Neural progenitor cell (in vitro differentiated cells): ENCODE measurements around the gene VAV2.

Source experiments
- CTCF ChIP-seq: fragments of 200-600 bp; sonication (generic); IDR thresholded peaks from 2 replicates; pipeline ENCODE4 v1.5.1; 2017; ENCODE audit warnings: antibody characterized with exemption, mild to moderate bottlenecking
- EZH2 ChIP-seq: fragments of 200-600 bp; sonication (generic); IDR thresholded peaks from 2 replicates; pipeline ENCODE4 v1.6.1; 2017; ENCODE audit warnings: antibody characterized with exemption, mild to moderate bottlenecking, moderate library complexity
- EZH2phosphoT487 ChIP-seq: fragments of 200-600 bp; sonication (generic); IDR thresholded peaks from 2 replicates; pipeline ENCODE4 v1.6.1; 2017; ENCODE audit warnings: antibody characterized with exemption

DNA sequence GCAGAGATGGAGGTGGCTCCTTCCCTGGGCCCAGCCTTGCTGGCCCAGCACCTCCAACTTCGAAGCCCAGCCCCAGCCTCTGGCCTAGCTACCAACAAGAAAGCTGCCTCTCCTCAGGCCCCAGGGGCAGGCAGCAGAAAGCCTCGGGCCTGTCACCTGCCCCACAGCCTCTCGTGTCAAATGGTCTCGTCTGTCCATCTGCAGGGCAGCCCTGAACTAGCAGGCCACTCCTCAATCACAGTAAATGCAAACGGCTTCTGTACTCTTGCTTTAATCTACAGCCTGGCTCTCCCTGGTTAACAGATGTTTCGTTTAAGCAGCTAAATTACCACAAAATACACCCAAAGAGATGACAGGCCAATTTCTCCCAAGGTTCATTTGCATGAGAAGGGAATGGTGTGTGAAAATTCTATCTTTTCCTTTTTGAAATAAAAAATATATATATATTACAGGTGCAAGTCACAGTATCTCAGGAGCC, 21.5 kb downstream of the VAV2 start:
- TF ChIP-seq EZH2phosphoT487 (no peak), CTCF (no peak), EZH2 (no peak)
